GM21390 (cell line): ENCODE results near the gene ACCSL.

Experiments
- ATAC-seq: cut with Tn5 transposase; IDR thresholded peaks from one replicate; pipeline ENCODE4 v1.9.1; 2021; ENCODE audit not compliant: unreplicated experiment

The ACCSL gene

GRCh38 chr11:44047931-44048431, at the start of gene ACCSL:
ACCSL (plus strand) TSS chr11:44047981; CDS start chr11:44048037, 56 bp downstream.
- ATAC-seq: no peak

GRCh38 chr11:43998308-43998707, 49.5 kb upstream of the ACCSL start:
- no peak for ATAC-seq

- no peak for ATAC-seq
Measured at GRCh38 chr11:44000731-44001130, 47.0 kb upstream of the ACCSL start.

GRCh38 chr11:44002191-44003093, 45.3 kb upstream of the ACCSL start:
- ATAC-seq: no peak

GRCh38 chr11:44003736-44004451, 43.9 kb upstream of the ACCSL start:
- no peak for ATAC-seq

- no peak for ATAC-seq
Measured at GRCh38 chr11:44004452-44005062, 43.2 kb upstream of the ACCSL start.

- no peak for ATAC-seq
Measured at GRCh38 chr11:44005063-44005701, 42.6 kb upstream of the ACCSL start.

- no peak for ATAC-seq
Measured at GRCh38 chr11:44005956-44006355, 41.8 kb upstream of the ACCSL start.

GRCh38 chr11:44006917-44007361, 40.8 kb upstream of the ACCSL start:
- ATAC-seq: no peak

- no peak for ATAC-seq
Measured at GRCh38 chr11:44007481-44008087, 40.2 kb upstream of the ACCSL start.

GRCh38 chr11:44008088-44008501, 39.7 kb upstream of the ACCSL start:
- no peak for ATAC-seq

- no peak for ATAC-seq
Measured at GRCh38 chr11:44008698-44009097, 39.1 kb upstream of the ACCSL start.

- ATAC-seq: no peak
Measured at GRCh38 chr11:44010789-44011251, 37.0 kb upstream of the ACCSL start.

GRCh38 chr11:44011797-44012196, 36.0 kb upstream of the ACCSL start:
- ATAC-seq: no peak

- ATAC-seq: no peak
Measured at GRCh38 chr11:44014968-44015623, 32.7 kb upstream of the ACCSL start.

- no peak for ATAC-seq
Measured at GRCh38 chr11:44015624-44016007, 32.2 kb upstream of the ACCSL start.

GRCh38 chr11:44016131-44016530, 31.6 kb upstream of the ACCSL start:
- no peak for ATAC-seq

- ATAC-seq: no peak
Measured at GRCh38 chr11:44016546-44017442, 31.0 kb upstream of the ACCSL start.
